Posterior cingulate gyrus (tissue), 11 donors: ENCODE data around the gene G2E3.
A peak's percentile ranks its signal among the peaks of the same experiment; 100 is the strongest.

ENCODE experiments used
- DNase-seq, 10 donors: peaks; one replicate each; pipeline versions ENCODE4 v3.0.0 to v3.0.0-alpha.2; 2020 to 2021; ENCODE audit warnings: mixed read lengths in 3 of 10
- intact Hi-C: fragments of 100-400 bp; cut with DNase I; formaldehyde crosslinking; loops from one replicate; pipeline ENCODE4 v1.15.1; 2023

The G2E3 gene

GRCh38 chr14:30645600-30645999 lies 86.6 kb downstream of the G2E3 start:
- DNase-seq, result no peak
- intact Hi-C loops, result no loop called here

- intact Hi-C loops, result no loop called here
- DNase-seq, result no peak
Measured at GRCh38 chr14:30648471-30648870, 89.5 kb downstream of the G2E3 start.

GRCh38 chr14:30651937-30652336 lies 93.0 kb downstream of the G2E3 start:
- DNase-seq, result no peak
- intact Hi-C loops, result no loop called here

GRCh38 chr14:30655124-30655523 lies 96.2 kb downstream of the G2E3 start:
- intact Hi-C loops, result no loop called here
- DNase-seq, result no peak

- intact Hi-C loops, result loop anchor here (2.0 kb wide), 1 partner anchor 251 kb away; no protein-coding TSS in a partner anchor
- DNase-seq, result peak in 1 of 10 donors; percentile 54
Measured at GRCh38 chr14:30655658-30656057, 96.7 kb downstream of the G2E3 start.

GRCh38 chr14:30656190-30656632 lies 97.3 kb downstream of the G2E3 start:
- intact Hi-C loops, result loop anchor here (2.0 kb wide), 1 partner anchor 251 kb away; no protein-coding TSS in a partner anchor
- peak in 4 of 10 donors; percentile 6 to 57 (median 18) for DNase-seq

DNA sequence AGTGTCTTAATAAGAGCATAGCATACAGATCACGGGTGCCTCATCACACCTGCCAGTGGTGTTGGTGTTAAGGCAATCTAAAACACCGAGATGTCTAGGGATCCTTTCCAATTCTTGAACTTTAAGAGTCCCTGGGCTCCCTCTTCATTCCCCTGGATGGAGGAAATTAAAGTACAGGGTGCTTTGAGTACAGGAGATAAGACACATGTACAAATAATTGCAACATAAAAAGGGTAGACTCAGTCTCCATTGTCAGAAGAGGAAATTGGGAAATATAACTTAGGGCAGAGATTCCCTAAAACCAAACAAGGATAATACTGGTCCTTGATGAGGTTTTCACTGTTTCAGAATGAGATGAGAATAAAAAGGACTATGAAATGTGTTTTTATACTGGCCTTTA lies 98.1 kb downstream of the G2E3 start:
- intact Hi-C loops, result loop anchor here (2.0 kb wide), 1 partner anchor 250 kb away; no protein-coding TSS in a partner anchor
- DNase-seq, result no peak

DNA sequence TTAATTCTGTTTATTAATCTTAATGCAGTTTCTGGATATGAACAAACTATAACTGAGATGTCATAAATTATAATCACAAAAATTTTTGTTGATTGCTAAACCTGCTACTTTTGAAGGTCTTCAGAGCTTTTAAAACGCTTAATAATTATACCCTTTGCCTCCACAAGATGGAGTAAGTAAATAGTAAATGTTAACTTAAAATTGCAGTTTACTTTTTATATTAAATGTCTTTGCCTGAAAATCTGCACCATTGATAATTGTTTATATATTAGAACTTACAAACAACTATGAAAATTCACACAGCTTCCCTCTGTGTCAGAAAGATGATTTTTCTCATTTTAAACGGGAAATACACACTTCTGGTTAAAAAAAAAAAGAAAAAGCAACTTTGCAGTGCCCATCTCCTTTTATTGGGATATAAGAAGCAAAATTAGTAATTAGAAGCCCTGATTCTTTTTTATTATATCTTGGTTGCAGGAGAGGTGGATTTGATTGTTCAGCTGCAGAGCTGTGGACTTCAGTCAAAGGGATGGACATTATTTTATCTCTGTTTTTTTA lies 98.7 kb downstream of the G2E3 start:
- DNase-seq, result no peak
- intact Hi-C loops, result loop anchor here (2.0 kb wide), 1 partner anchor 249 kb away; no protein-coding TSS in a partner anchor

DNA sequence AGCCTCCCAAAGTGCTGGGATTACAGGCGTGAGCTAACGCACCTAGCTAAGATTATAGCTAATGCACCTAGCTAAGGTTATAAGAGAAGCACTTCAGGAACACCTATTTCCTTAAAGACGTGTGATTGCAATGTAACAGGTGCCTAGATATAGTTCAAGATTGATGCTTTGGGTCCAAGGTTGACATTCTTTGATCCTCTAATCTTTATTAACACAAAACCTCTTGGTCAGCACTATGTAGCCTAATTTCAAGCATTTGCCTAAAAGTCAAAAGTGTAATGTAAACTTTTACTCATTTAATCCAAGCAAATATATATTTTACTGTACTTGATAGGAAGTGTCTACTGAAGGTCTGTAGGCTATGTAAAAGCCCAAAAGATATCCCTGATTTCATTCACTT lies 99.7 kb downstream of the G2E3 start:
- intact Hi-C loops, result no loop called here
- DNase-seq, result no peak

GRCh38 chr14:30669594-30669993 lies 110.6 kb downstream of the G2E3 start:
- intact Hi-C loops, result no loop called here
- no peak for DNase-seq
